ENCODE data around the gene TMEM132E.

- TF ChIP-seq CTCF (conservative IDR thresholded peaks at IDR 0.05; ENCODE audit: low read depth in 2 of 2) (peak in 1 of 2 experiments; percentile 21; a peak in 1 of 4 replicates), POLR2AphosphoS5 (IDR thresholded peaks at IDR 0.05; ENCODE audit: low read depth) (no peak), EZH2 (IDR thresholded peaks at IDR 0.05; ENCODE audit: low read depth, unreplicated experiment) (no peak)
These were observed 46.8 kb downstream of the TMEM132E start for GRCh38 chr17:34626121-34626681.
